ENCODE measurements around the gene PKDCC.

DNA sequence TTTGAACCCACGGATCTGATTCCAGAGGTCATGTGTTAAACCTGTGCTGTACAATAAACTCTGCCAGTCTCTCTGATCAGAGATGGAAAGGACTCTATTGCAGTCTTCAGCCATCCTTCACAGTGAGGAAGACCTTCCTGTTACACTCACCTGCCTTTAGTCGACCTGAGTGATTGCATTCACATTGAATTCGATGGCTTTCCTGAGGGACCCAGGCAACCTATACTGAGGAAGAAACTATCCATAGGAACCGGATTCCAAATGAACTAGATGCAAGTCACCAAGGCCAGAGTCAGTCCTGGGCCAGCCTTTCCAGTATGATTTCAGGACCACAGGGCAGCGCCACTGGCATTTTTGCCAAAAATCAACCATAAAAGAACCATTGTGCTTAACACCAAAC lies 56.8 kb downstream of the PKDCC start:
- no peak for TF ChIP-seq POLR2A (IDR thresholded peaks at IDR 0.05; ENCODE audit: low read depth, low read length)
- TF ChIP-seq POLR2AphosphoS5 (IDR thresholded peaks at IDR 0.05; ENCODE audit: low read depth, low read length): no peak
- no peak for TF ChIP-seq TAF1 (IDR thresholded peaks at IDR 0.05; ENCODE audit: low read depth, low read length)
- no peak for TF ChIP-seq SPI1 (IDR thresholded peaks at IDR 0.05; ENCODE audit: low read depth, low read length)
- no peak for TF ChIP-seq POU2F2 (IDR thresholded peaks at IDR 0.05; ENCODE audit: low read depth, low read length)
- no peak for TF ChIP-seq PAX5 (IDR thresholded peaks at IDR 0.05; ENCODE audit: insufficient read depth, low read length, severe bottlenecking)
